Transverse colon (tissue), 3 donors: ENCODE measurements around the gene AP3B1.

Experiments used
- EP300 ChIP-seq: sonication (generic); formaldehyde crosslinking; IDR thresholded peaks from one replicate; pipeline ENCODE4 v1.6.1; 2017; ENCODE audit warnings: antibody characterized with exemption, low read depth
- TF ChIP-seq, protein P1 (sequence below), 5 experiments: fragments of 200-600 bp in 3 of 5; fragments of 450-650 bp in 2 of 5; sonication (generic) in 3 of 5; IDR thresholded peaks; 1 replicate in 2 of 5; 2 replicates in 3 of 5; pipeline ENCODE4 v1.5.1; 2016 to 2017; ENCODE audit warnings: antibody characterized with exemption in 5 of 5, inconsistent platforms in 3 of 5, mild to moderate bottlenecking in 2 of 5, moderate library complexity in 1 of 5

GRCh38 chr5:78025540-78025939, 269.0 kb downstream of the AP3B1 start:
- TF ChIP-seq, protein P1, sequence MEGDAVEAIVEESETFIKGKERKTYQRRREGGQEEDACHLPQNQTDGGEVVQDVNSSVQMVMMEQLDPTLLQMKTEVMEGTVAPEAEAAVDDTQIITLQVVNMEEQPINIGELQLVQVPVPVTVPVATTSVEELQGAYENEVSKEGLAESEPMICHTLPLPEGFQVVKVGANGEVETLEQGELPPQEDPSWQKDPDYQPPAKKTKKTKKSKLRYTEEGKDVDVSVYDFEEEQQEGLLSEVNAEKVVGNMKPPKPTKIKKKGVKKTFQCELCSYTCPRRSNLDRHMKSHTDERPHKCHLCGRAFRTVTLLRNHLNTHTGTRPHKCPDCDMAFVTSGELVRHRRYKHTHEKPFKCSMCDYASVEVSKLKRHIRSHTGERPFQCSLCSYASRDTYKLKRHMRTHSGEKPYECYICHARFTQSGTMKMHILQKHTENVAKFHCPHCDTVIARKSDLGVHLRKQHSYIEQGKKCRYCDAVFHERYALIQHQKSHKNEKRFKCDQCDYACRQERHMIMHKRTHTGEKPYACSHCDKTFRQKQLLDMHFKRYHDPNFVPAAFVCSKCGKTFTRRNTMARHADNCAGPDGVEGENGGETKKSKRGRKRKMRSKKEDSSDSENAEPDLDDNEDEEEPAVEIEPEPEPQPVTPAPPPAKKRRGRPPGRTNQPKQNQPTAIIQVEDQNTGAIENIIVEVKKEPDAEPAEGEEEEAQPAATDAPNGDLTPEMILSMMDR (IDR thresholded peaks at IDR 0.05): no peak
- TF ChIP-seq EP300: no peak
